Measurements from ENCODE around the gene ZNF532.

The ZNF532 gene

DNA sequence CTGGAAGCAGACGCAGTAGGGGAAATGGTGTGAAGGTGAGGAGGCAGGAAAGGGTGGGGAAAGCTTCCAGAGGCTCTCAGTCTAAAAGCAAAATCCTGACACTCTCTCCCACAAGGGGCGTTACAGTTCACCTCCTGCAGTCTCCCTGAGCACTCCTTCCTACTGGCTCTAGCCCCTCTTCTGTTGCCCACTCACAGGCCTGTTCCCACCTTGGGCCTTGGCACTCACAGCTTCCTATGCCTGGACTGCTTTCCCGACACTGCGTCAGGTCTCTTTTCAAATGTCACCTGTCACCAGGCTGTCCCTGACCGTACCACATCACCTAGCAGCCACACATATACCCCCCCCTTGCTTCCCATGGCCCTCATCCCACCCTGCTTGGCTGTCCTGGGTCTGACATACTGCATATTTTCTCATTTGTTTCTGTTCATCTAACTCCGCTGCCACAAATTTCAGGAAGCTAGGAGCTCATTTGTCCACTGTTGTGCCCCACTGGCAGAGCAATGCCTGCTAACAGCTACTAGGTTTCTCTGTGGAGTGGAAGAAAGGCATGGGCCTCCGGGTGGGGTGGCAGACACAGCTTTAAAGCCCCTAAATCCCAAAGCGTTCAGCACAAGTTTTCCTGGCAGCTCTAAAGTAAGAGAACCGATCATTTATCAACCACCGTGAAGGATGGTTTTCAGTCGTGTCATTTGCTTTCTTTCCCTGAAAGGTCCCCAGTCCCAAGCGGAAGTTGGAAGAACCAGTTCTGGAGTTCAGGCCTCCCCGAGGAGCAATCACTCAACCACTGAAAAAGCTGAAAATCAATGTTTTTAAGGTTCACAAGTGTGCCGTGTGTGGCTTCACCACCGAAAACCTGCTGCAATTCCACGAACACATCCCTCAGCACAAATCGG, 118.8 kb downstream of the ZNF532 start:
- DNase-seq, result no peak

DNA sequence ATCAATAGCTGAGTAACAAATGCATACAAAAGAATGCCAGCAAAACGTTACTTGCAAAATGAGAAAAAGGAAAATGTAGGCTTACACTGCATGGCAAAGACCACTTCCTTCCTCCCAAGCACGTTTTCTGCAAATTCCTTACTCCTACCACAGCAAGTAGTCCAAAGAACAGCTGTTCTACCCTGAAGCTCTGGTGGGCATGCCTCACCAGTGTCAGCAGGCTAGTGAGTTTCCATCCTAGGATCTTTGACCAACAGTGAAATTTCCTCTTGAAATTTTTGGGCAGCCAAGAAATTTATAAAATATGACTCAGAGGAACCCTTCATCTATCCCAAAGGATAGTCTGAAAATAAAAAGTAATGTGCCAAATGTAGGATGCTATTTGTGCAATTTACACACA, 123.9 kb downstream of the ZNF532 start:
- no peak for DNase-seq

DNA sequence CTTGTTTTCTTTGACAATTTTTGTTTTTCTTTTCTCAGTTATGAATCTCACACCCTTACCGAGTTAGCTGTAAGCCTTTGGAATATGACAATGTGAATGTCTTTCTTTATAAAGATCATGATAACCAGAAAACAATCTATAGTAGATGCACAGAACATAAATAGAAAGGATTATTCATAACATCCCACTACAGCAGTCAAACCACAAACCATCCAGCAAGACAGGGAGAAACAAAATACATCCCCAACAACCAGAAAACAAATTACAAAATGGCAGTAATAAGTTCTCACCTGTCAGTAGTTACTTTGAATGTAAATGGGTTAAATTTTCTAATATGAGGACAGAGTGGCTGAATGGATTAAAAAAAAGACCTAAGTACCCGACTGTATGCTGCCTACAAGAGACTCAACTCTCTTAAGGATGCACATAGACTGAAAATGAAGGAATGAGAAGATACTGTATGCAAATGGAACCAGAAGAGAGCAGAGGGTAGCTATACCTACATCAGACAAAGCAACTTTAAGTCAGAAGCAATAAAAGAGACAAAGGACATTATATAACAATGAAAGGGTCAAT, 124.6 kb downstream of the ZNF532 start:
- no peak for DNase-seq

DNA sequence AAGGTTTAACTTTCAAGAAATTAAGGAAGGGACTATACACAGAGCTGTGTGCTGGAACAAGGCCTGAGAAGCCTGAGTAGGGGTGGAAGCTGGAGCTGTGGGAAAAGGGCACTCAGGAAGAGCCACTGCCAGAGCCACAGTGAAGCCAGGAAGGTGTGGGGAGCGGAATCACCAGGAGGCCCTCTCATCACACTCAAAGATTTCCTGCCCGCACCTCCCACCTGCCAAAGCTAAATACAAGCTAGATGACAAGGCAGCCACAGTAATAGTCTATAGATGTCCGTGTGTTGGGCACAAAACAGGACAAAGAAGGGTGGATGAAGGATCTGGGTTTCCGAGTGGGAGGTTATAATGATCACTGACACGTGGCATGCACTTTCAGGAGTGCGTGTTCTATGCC, 126.0 kb downstream of the ZNF532 start:
- no peak for DNase-seq

DNA sequence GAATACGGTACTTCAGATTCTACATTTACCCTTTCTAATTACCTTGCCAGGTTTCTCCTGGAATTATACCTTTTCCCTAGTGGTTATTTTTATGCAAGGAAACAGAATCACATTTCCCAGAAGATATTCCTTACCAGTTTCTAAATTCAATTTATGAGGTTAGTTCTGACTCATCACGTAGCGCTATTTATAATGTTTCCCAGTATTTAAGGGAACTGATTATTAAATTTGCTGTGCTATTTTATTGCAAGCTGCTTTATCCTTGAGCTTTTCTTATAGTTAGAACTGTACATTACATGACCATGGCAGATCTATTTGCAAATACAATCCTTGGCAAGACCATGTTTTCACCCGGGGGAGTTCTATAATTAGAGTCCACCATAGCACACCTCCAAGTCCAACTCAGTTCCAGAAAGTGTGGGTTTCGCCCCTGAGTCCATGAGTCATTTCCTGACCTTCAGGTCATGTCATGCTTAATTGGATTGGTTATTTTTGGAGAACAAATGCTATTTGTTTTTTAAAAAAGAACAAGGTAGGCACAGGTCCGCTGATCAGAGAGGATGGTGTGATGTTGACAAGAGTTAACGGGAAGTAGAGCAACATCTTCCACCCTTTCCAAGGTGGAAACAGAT, 126.6 kb downstream of the ZNF532 start:
- DNase-seq, result no peak

DNA sequence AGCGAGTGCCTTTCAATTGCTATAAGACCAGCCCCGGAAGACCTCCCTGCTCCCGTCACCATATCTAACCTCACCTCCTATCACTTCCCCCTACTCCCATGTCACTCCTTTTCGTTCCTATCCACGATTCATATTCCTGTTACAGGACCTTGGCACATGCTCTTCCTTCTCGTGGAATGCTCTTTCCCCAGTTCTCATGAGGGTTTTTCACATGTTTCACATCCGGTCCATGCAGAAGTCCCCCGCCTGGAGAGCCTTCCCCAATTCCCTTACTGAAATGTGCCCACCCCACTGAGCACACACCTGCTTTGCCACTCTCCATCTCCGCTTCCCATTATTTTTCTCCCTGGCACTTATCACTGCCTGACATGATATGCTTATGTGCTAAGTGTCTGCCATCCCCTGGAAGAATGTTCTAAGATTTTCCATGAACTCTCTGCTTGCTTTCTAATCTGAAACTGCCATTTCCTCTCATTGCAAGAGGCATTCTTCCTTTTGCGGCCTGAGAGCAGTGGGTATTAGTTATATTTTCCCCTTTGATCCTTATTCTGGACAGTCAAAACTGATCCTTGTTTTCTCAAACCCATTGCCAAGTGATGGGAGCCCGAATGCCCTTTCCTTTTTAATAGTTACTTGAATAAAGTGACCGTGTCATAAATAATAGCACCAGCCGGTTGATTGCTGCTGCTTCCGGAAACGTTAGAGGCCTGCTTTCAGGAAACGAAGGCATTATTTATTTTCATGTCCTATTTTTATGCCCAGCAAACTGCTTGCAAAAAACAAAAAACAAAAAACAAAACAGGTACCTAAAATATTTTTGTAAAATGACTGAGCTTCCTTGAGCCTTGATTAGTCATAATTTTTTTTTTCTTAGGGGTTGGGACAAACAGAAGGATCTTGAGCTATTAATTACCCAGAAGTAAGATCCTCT, 127.9 kb downstream of the ZNF532 start:
- DNase-seq, result no peak

DNA sequence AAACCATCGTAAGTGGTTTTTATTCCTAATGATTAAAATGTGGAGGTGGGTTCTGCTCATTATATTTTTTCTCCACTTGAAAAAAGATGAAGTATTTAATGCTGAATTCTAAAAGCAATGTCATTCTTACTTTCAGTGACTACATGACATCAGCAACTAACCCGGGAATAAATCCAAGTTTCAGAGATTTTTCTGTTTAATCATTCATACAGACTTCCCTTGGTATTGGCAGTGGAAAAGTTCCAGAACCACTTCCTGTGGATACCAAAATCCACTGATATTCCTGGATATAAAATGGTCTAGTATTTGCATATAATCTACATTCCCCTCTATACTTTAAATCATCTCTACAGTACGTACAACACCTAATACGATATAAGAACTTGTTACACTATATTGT, 128.6 kb downstream of the ZNF532 start:
- DNase-seq, result no peak

DNA sequence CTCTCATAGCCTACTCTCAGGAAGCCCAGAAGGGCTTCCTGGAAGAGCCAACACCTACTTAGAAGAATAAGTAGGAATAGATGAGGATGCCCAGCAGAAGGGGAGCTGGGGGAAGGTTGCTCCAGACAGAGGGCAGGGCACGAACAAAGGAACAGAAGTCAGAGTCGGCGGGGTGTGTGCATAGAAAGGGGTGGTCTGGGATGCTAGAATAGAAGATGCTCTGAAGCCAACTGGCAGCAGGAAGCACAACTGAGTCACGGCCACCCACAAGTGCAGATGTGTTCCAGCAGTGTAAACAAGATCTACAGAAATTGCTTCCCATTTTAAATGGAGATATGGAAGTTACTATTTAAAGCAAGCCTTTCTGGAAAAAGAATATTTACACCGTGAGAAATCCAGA, 131.0 kb downstream of the ZNF532 start:
- DNase-seq, result no peak

DNA sequence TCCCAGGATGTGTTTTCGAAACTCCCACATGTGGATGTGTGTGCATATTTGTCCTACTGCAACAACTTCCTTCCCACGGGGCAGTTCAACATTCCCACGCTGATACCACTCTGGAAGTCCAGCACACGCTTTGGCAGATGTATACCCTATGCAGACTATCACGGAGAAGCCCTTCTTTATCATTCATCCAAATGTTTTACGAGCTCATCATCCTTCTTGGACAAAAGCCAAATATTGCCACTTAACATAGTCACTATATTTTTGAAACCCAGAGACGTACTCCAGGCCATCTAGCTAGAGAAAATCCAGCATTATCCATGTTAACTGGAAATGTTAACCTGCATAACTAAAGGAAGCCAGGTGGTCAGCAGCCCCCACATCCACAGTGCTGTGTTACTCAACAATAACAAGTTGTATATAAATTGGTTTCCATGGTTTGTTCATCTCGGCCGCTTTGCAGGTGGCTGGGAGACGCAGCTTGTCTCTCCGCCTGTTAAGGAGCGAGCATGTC, 131.5 kb downstream of the ZNF532 start:
- no peak for DNase-seq

DNA sequence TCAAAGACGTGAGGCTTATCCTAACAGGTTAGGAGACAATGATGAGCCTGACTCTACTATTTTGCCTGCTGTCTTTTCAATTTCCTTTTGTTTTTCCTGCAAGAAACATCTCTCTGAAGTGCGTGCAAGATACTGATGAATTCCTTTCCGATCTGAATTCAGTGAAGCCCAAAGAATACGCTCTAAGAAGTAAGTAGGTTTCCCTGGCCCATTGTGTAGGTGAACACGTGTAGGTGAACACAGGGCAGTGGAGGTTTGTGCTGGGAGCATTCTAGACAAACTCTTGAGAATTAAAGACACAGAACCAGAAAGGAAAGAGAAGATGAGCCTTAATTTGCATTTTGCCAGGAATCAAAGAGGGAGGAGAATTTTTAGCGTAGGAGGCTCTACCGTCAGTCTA, 132.0 kb downstream of the ZNF532 start:
- no peak for DNase-seq

DNA sequence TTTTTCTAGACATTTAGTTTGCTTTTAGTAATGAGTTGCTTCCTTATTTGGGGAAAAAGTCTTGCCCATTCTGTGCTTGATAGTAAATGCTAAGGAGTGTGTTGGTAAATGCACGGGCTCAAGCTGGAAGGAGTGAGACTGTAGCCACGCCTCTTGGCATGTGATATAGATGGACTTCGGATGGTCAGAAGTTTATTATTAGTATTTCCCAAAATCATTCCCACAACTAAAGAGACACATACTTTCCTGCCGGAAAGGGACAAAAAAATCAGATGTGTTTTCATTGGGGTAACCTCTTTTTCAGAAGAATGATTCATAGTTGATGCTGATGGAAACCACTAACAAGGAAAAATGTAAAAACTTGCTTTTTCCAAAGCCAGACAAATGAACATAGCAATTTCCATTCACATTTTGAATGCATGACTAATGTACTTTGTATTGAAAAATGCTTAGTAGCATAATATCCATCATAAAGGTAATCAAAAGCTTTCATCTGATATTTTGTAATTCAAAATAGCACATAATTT, 133.2 kb downstream of the ZNF532 start:
- no peak for DNase-seq

DNA sequence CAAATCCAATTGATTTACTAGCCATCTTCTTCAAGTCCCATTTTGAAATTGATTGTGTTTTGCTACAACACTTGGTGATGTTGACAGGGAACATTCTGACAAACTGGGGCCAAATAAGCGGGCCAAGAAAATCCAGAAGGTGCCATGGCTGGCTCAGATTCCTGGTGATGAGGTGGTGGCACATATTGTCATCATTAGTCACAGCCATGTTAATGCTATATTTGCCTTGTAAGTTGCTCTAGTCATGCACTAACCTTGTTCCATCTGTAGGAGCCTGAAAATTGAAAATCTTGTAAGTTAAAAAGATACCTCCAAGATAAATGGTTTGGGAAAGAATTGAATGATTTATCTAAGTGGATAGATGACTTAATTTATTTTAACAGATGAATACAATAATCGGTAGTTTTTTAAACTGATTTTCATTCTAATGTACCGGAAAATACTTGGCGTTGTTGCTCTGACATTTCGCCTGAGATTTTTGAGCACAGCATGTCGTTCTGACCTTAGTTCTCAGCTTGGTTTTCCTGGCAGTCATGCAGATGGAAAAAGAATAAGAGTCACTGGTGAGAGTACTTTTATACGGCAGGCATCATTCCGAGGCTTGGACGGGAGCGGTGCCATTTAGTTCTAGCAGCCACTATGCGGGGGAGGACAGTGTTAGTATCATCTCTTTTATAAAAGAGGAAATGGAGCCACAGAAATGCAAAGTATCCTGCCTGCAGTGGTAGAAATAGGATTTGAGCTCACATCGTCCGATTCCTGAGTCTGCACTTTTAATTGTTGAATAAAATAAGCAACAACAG, 133.9 kb downstream of the ZNF532 start:
- DNase-seq, result no peak

DNA sequence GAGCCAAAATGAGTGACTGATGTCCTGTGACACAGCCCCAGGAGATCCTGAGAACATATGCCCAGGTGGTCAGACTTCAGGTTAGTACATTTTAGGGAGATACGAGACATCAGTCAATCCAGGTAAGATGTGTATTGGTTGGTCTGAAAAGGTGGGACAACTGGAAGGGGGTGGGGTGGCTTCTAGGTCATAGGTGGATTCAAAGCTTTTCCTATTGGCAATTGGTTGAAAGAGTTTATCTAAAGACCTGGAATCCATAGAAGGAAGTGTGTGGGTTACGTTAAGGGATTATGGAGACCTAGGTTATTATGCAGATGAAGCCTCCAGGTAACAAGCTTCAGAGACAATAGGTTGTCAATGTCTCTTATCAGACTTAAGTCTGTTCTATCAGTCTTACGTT, 136.5 kb downstream of the ZNF532 start:
- no peak for DNase-seq

DNA sequence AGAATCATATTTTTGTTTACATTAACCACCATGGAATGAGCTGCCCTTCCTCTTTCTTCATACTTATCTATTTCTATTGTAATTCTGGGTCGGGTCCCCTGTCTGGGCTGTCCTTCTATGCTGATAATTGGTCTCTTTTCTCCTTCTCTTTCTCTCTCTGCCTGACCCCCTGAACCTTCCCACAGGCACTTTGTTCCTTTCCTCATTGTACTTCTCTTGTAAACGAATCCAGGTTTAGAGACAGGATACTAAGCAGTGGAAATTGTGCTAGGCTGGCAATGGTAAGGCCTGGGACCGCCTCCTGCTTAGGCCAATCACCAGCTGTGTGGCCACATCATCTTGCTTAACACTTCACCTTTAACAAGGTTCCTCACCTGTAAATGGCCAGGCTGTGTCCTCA, 137.0 kb downstream of the ZNF532 start:
- no peak for DNase-seq

DNA sequence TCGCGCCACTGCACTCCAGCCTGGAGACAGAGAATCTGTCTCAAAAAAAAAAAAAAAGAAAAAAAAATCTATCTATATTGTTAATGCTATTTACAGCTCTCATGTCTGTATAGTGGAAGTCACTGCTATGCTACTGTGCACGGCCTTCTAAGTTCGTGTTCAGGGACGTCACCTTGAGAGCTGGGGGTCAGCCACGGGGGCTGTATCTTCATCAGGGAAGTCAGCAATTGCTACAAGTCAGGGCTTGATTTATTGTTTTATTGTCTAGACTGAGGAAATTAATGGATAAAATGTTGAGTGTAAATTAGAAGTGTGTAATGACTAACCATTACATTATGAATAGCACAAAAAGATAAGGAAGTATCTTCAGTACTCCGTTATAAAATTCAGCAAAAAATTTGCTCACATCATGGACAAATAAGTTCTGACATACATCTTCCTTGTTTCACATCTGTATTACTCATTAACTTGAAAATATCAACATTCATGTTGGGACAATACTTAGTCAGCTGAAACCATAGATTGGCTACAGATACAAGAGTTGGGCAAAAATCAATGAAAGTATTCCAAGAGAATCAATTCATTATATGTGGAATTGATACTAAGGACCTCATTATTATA, 138.4 kb downstream of the ZNF532 start:
- DNase-seq, result no peak

DNA sequence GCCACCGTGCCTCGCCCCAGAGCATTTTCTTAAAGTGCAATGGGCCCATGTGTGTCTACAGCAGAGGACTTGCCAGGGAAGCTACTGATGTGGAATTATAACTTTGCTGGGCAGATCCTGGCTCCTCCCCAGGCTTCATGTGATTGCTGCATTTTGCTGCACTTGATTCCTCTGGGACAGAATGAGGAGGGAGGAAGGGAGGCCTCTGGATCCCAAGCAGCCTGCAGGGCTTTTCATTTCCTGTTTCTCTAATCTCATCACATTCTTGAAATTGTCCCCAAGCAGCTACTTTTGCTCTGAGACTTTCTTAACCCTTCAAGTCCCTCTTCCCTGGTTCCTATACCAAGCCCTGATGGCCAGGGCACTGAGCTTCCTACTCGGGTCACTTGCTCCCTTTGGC, 140.6 kb downstream of the ZNF532 start:
- DNase-seq, result no peak

DNA sequence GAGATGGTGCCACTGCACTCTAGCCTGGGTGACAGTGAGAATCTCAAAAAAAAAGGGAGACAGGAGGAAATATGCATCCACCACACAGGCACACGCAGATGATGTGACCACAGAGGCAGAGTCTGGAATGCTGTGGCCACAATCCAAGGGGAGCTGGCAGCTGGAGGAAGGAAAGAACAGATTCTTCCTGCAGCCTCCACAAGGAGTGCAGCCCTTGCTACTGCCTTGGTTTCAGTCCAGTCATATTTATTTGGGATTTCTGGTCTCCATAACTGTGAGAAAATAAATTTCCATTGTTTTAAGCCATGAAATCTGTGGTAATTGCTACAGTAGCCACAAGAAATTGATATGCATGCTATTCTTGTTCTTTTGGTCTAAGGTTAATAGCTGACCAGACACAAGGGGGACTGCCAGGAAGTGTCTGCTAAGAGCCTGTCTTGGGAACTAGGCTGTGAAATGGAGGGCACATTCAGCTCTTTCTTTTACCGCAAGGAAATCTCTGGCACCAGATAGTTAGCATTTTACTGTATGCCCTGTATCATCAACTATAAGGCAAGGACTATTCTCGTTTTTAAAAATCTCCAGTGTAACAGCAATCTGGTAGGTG, 141.9 kb downstream of the ZNF532 start:
- no peak for DNase-seq

DNA sequence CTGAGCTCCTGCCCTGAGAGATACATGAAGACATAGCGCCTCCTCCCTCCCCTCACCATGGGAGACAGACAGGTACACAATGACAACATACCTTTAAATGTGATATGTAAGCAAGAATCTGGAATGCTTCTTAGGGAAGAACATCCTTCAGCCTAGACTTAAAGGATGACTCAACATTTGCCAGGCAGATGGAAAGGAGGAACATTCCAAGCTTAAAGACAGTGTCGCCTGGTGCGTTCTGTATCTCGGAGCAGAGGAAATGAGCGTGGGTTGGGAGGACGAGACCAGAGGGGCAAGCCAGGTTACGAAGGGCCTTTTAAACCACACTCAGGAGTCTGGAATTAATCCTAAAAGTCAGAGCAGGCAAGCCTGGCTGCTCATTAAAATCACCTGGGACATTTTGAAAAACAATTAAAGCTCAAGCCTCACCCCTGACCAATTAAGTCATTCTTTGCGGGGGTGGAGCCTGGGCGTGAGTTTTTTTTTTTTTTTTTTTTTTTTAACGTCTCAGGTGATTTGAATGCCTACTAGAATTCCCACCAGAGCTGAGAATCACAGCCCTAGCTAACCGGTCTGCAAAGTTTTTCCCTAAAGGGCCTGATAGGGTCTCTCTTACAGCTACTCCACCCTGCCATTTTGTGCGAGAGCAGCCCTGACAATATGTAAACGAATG, 143.8 kb downstream of the ZNF532 start:
- DNase-seq, result no peak

DNA sequence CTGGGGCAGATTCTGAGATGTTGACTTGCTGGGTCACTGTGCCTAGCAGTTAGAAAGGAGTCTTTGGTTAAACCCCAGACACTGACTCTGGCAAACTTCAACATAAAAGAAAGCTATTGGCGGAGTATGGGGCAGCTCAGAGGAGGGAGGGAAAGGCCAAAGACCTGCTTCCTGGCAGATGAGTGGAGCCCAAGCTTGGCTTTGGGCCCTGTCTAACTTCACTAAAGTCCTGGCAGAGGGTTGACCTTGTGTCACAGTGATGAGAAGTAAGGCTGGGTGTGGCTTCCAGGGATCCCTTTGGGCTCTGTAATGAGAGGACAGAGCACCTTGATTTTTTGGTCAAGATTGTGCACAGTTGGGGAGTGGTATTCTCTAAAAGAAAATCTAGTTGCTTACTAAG, 145.2 kb downstream of the ZNF532 start:
- DNase-seq, result no peak

DNA sequence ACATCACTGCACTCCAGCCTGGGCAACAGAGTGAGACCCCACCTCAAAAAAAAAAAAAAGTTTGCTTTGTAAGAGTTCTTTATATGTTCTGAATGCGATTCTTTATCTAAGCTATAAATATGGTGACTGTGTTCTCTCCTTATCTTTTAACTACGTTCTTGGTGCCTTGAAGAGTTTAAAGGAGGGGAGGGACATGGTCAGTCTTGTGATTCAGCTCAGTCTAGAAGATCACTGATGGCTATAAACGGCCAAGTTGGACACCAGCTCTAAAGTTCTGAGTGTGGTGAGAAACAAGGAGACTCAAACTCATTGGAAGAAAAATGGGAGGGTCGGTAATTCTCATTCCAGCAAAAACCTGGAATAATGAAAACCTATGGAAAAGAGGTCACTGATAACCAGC, 146.6 kb downstream of the ZNF532 start:
- DNase-seq, result no peak

Data from retina (tissue), 1 donor.